Fibroblast of gingiva (primary cell): Measurements from ENCODE around the gene LDHD.

Experiments used
- DNase-seq: peaks from one replicate; pipeline ENCODE4 v3.0.0-alpha.2; 2011; ENCODE audit warnings: low read depth

Gene LDHD

DNA sequence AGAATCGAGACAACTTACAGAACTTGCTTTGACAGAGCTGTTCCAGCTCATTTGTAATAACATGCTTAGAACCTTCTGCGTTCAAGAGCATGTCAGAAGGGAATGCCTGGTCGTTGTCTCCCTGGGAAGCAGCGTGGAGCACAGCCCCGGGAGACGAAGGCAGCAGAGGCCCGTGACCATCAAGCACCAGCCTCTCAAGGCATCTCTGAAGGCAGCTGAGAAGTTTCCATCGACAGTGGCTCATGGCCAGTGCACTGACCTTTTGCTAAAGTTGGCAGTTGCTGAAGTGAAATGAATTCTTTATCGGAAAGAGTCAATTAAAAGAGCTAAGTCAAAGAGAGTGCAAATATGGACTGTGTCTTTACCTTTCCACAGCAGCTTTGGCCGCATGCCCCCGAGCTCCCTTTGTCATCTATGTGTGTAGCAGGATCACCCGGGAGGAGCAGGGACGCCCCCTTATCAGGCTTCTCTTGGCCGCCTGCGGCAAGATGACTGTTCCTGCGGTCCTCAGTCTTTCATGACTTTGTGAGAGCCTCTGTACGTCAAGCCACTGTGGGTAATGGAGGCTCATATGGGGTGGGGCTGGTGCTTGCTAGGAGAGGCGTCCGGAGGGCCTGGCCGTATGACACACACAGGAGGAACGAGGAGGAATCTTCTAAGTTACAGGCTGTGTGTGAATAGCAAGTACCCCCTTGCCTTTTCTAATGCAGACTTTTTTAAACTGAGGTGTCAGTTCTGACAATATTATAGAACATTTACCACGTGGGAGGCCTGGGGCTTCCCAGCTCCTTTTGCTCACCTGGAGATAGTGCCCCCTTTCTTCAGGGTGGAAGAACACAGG is 54.2 kb downstream of the LDHD start:
- no peak for DNase-seq
